DOHH2 (cell line): ENCODE measurements around the gene ABHD10.

Experiments used
- H3F3A ChIP-seq: fragments of 200-600 bp; sonication (generic), shearing (Covaris generic); 2 replicates; pipeline ENCODE4 v1.6.0; 2016; ENCODE audit warnings: antibody characterized with exemption, mild to moderate bottlenecking; ENCODE audit not compliant: control insufficient read depth, insufficient read depth
- H3K27ac ChIP-seq: fragments of 200-600 bp; sonication (generic); 2 replicates; pipeline ENCODE4 v1.5.1; 2014; ENCODE audit warnings: low read depth, mild to moderate bottlenecking, low read length, moderate library complexity
- H3K27me3 ChIP-seq: fragments of 200-600 bp; sonication (generic); 2 replicates; pipeline ENCODE4 v1.6.1; 2014; ENCODE audit warnings: mild to moderate bottlenecking, low read length, mixed read lengths; ENCODE audit not compliant: control insufficient read depth
- H3K36me3 ChIP-seq: fragments of 200-600 bp; sonication (generic); 2 replicates; pipeline ENCODE4 v1.6.1; 2014; ENCODE audit warnings: mild to moderate bottlenecking, low read length, moderate library complexity, mixed read lengths; ENCODE audit not compliant: control insufficient read depth
- H3K4me1 ChIP-seq: fragments of 200-600 bp; sonication (generic); 2 replicates; pipeline ENCODE4 v1.6.1; 2014; ENCODE audit warnings: mild to moderate bottlenecking, low read length, mixed read lengths; ENCODE audit not compliant: control insufficient read depth
- H3K4me2 ChIP-seq: fragments of 200-600 bp; sonication (generic); 2 replicates; pipeline ENCODE4 v1.6.0; 2014; ENCODE audit warnings: mild to moderate bottlenecking, low read length, moderate library complexity
- H3K4me3 ChIP-seq: fragments of 200-600 bp; sonication (generic); 2 replicates; pipeline ENCODE4 v1.5.1; 2014; ENCODE audit warnings: mild to moderate bottlenecking, low read length, mixed read lengths
- H3K79me2 ChIP-seq: fragments of 200-600 bp; sonication (generic); 2 replicates; pipeline ENCODE4 v1.6.1; 2014; ENCODE audit warnings: mild to moderate bottlenecking, low read length, mixed read lengths; ENCODE audit not compliant: control insufficient read depth
- H3K9me2 ChIP-seq: fragments of 200-600 bp; sonication (generic); replicated peaks from 2 replicates; pipeline ENCODE4 v1.6.1; 2014; ENCODE audit warnings: mild to moderate bottlenecking, low read length, mixed read lengths; ENCODE audit not compliant: control insufficient read depth
- H3K9me3 ChIP-seq: fragments of 200-600 bp; sonication (generic); 2 replicates; pipeline ENCODE4 v1.6.1; 2014; ENCODE audit warnings: antibody characterized with exemption, low read length, mixed read lengths; ENCODE audit not compliant: control insufficient read depth, insufficient read depth
- H4K20me1 ChIP-seq: fragments of 200-600 bp; sonication (generic); 2 replicates; pipeline ENCODE4 v1.6.0; 2014; ENCODE audit warnings: low read depth, mild to moderate bottlenecking, antibody characterized with exemption, low read length, moderate library complexity; ENCODE audit not compliant: control insufficient read depth, insufficient read depth
- CTCF ChIP-seq: fragments of 200-600 bp; sonication (generic); IDR thresholded peaks from one replicate; pipeline ENCODE4 v1.5.1; 2014; ENCODE audit warnings: antibody characterized with exemption, mild to moderate bottlenecking, low read depth, low read length; ENCODE audit not compliant: poor library complexity, severe bottlenecking
- EZH2phosphoT487 ChIP-seq: fragments of 200-600 bp; sonication (generic); IDR thresholded peaks from 2 replicates; pipeline ENCODE4 v1.6.1; 2017; ENCODE audit warnings: borderline replicate concordance, mild to moderate bottlenecking, antibody characterized with exemption, low read length, moderate library complexity, mixed read lengths

The ABHD10 gene

GRCh38 chr3:111956449-111956848, 22.4 kb upstream of the ABHD10 start:
- no peaks in the 10 kb centered on the region for H3K9me3 ChIP-seq
- no peak overlapping the region for H3K4me2 ChIP-seq
- no peaks in the 10 kb centered on the region for H3K36me3 ChIP-seq
- no peak overlapping the region for H3K27ac ChIP-seq
- no peaks in the 10 kb centered on the region for H3F3A ChIP-seq
- no peaks in the 10 kb centered on the region for H3K9me2 ChIP-seq
- H3K4me3 ChIP-seq, result no peak overlapping the region
- no peak for TF ChIP-seq EZH2phosphoT487
- TF ChIP-seq CTCF, result no peak
- H3K79me2 ChIP-seq, result no peaks in the 10 kb centered on the region
- peaks cover 6% of the 10 kb centered on the region for H3K27me3 ChIP-seq
- H4K20me1 ChIP-seq, result no peaks in the 10 kb centered on the region
- H3K4me1 ChIP-seq, result no peaks in the 10 kb centered on the region

GRCh38 chr3:111956995-111957734, 21.7 kb upstream of the ABHD10 start:
- H3K79me2 ChIP-seq, result no peaks in the 10 kb centered on the region
- no peak overlapping the region for H3K4me2 ChIP-seq
- no peaks in the 10 kb centered on the region for H3K9me2 ChIP-seq
- no peak for TF ChIP-seq EZH2phosphoT487
- no peak for TF ChIP-seq CTCF
- H3F3A ChIP-seq, result no peaks in the 10 kb centered on the region
- H3K27me3 ChIP-seq, result peaks cover 6% of the 10 kb centered on the region
- H3K9me3 ChIP-seq, result no peaks in the 10 kb centered on the region
- no peaks in the 10 kb centered on the region for H4K20me1 ChIP-seq
- no peak overlapping the region for H3K27ac ChIP-seq
- no peak overlapping the region for H3K4me3 ChIP-seq
- H3K36me3 ChIP-seq, result no peaks in the 10 kb centered on the region
- H3K4me1 ChIP-seq, result no peaks in the 10 kb centered on the region

GRCh38 chr3:111961461-111962164, 17.2 kb upstream of the ABHD10 start:
- no peak overlapping the region for H3K4me3 ChIP-seq
- H3K27ac ChIP-seq, result no peak overlapping the region
- no peaks in the 10 kb centered on the region for H3K79me2 ChIP-seq
- peaks cover 6% of the 10 kb centered on the region for H3K27me3 ChIP-seq
- no peaks in the 10 kb centered on the region for H4K20me1 ChIP-seq
- H3K9me3 ChIP-seq, result no peaks in the 10 kb centered on the region
- H3K36me3 ChIP-seq, result no peaks in the 10 kb centered on the region
- H3F3A ChIP-seq, result no peaks in the 10 kb centered on the region
- TF ChIP-seq EZH2phosphoT487 (no peak), CTCF (no peak)
- H3K4me1 ChIP-seq, result no peaks in the 10 kb centered on the region
- no peak overlapping the region for H3K4me2 ChIP-seq
- no peaks in the 10 kb centered on the region for H3K9me2 ChIP-seq
